ENCODE results near the gene HOXB7.
A peak's percentile ranks its signal among the peaks of the same experiment; 100 is the strongest.

The HOXB7 gene

GRCh38 chr17:48594538-48595277 is 16.1 kb downstream of the HOXB7 start:
- POLR2A ChIA-PET = interaction anchor here (1.0 to 3.3 kb wide), 7 partner anchors 12 to 48 kb away, joined by 3 to 14 read pairs (median 4); no protein-coding TSS in a partner anchor
- CTCF ChIA-PET = interaction anchor here (0.6 to 8.4 kb wide), 20 partner anchors 15 to 379 kb away, joined by 3 to 80 read pairs (median 6); partner anchors contain the start of gene HOXB8

GRCh38 chr17:48593840-48594537 is 16.8 kb downstream of the HOXB7 start:
- peak; percentile 99 for TF ChIP-seq CTCF (IDR thresholded peaks at IDR 0.05; ENCODE audit: insufficient read depth, low read length, missing control alignments)
- DNase-seq (ENCODE audit: low read depth, low spot score) = peak; percentile 63
- ChIA-PET CTCF (interaction anchor here (0.7 to 8.4 kb wide), 32 partner anchors 16 to 442 kb away, joined by 3 to 80 read pairs (median 6); partner anchors contain the start of gene HOXB8), POLR2A (interaction anchor here (0.5 to 3.3 kb wide), 11 partner anchors 11 to 52 kb away, joined by 3 to 14 read pairs (median 5); no protein-coding TSS in a partner anchor)
- H3K4me3 ChIP-seq (ENCODE audit: low read depth, low read length) = peak overlapping the region; percentile 76

More at GRCh38 chr17:48594538-48595277, 16.1 kb downstream of the HOXB7 start:
- TF ChIP-seq CTCF (IDR thresholded peaks at IDR 0.05; ENCODE audit: insufficient read depth, low read length, missing control alignments) = no peak
- no peak for DNase-seq (ENCODE audit: low read depth, low spot score)
- peak overlapping the region; percentile 76 for H3K4me3 ChIP-seq (ENCODE audit: low read depth, low read length)

- ChIA-PET CTCF (interaction anchor here (0.6 to 8.4 kb wide), 36 partner anchors 14 to 441 kb away, joined by 3 to 80 read pairs (median 6); partner anchors contain the start of gene HOXB8), POLR2A (interaction anchor here (0.8 to 3.3 kb wide), 16 partner anchors 17 to 257 kb away, joined by 3 to 14 read pairs (median 5); partner anchors contain the start of gene HOXB8)
- peak within 1 kb of the TSS; percentile 76 for H3K4me3 ChIP-seq (ENCODE audit: low read depth, low read length)
- TF ChIP-seq CTCF (IDR thresholded peaks at IDR 0.05; ENCODE audit: insufficient read depth, low read length, missing control alignments) = no peak
- no peak for DNase-seq (ENCODE audit: low read depth, low spot score)
Observed at GRCh38 chr17:48593126-48593829, 17.5 kb downstream of the HOXB7 start, which contains the start of gene HOXB5. TSS of gene HOXB5 (minus strand) at chr17:48593779. CDS start at chr17:48593682, 97 bp downstream.

- DNase-seq (ENCODE audit: low read depth, low spot score) = no peak
- ChIA-PET POLR2A (interaction anchor here (1.0 to 3.3 kb wide), 13 partner anchors 17 to 256 kb away, joined by 3 to 14 read pairs (median 5); partner anchors contain the start of gene HOXB8), CTCF (interaction anchor here (0.8 to 8.4 kb wide), 29 partner anchors 17 to 441 kb away, joined by 3 to 80 read pairs (median 6); partner anchors contain the start of gene HOXB8)
- TF ChIP-seq CTCF (IDR thresholded peaks at IDR 0.05; ENCODE audit: insufficient read depth, low read length, missing control alignments) = no peak
- peak overlapping the region; percentile 76 for H3K4me3 ChIP-seq (ENCODE audit: low read depth, low read length)
Observed at GRCh38 chr17:48592577-48592976, 18.2 kb downstream of the HOXB7 start.

- H3K4me3 ChIP-seq (ENCODE audit: low read depth, low read length) = peak overlapping the region; percentile 76
- POLR2A ChIA-PET = interaction anchor here (0.6 to 3.3 kb wide), 9 partner anchors 18 to 240 kb away, joined by 3 to 14 read pairs (median 4); partner anchors contain the start of gene HOXB8
- CTCF ChIA-PET = interaction anchor here (1.0 to 8.4 kb wide), 18 partner anchors 15 to 328 kb away, joined by 3 to 80 read pairs (median 10); partner anchors contain the start of gene HOXB8
- TF ChIP-seq CTCF (IDR thresholded peaks at IDR 0.05; ENCODE audit: insufficient read depth, low read length, missing control alignments) = no peak
- no peak for DNase-seq (ENCODE audit: low read depth, low spot score)
Observed at GRCh38 chr17:48592057-48592514, 18.7 kb downstream of the HOXB7 start.

Measured in AG04449 (cell line).